Mammary epithelial cell (primary cell): Measurements from ENCODE around the gene CRYM.

Experiments
- EZH2 ChIP-seq: IDR thresholded peaks from 2 replicates; pipeline ENCODE4 v1.6.1; 2012; ENCODE audit warnings: low read length, inconsistent platforms, borderline replicate concordance
- TF ChIP-seq, protein P1 (sequence below), 2 donors: IDR thresholded peaks in 1 of 2; conservative IDR thresholded peaks in 1 of 2; 2 replicates each; pipeline ENCODE4 v1.5.1; 2011 to 2012; ENCODE audit warnings: inconsistent platforms in 2 of 2, low read length in 2 of 2, mild to moderate bottlenecking in 2 of 2, control low read depth in 1 of 2, low read depth in 1 of 2; ENCODE audit not compliant: insufficient read depth in 1 of 2; ENCODE audit errors: extremely low read depth in 1 of 2

- TF ChIP-seq, protein P1, sequence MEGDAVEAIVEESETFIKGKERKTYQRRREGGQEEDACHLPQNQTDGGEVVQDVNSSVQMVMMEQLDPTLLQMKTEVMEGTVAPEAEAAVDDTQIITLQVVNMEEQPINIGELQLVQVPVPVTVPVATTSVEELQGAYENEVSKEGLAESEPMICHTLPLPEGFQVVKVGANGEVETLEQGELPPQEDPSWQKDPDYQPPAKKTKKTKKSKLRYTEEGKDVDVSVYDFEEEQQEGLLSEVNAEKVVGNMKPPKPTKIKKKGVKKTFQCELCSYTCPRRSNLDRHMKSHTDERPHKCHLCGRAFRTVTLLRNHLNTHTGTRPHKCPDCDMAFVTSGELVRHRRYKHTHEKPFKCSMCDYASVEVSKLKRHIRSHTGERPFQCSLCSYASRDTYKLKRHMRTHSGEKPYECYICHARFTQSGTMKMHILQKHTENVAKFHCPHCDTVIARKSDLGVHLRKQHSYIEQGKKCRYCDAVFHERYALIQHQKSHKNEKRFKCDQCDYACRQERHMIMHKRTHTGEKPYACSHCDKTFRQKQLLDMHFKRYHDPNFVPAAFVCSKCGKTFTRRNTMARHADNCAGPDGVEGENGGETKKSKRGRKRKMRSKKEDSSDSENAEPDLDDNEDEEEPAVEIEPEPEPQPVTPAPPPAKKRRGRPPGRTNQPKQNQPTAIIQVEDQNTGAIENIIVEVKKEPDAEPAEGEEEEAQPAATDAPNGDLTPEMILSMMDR (conservative IDR thresholded peaks at IDR 0.05 in 1 of 2, IDR thresholded peaks at IDR 0.05 in 1 of 2; ENCODE audit: extremely low read depth in 1 of 2, insufficient read depth in 1 of 2, low read depth in 1 of 2, low read length in 2 of 2), result no peak
- no peak for TF ChIP-seq EZH2
These were observed 1.4 kb upstream of the CRYM start for GRCh38 chr16:21279501-21279900.
